Endothelial cell of umbilical vein (primary cell): ENCODE measurements around the gene SAT2. TPM values are rescaled to one million over a fixed set of nuclear protein-coding genes. Genes with fewer than 3 reads are reported as not detected.

Source experiments
- BruUV-seq: library from RNA; stranded (reverse); fragments of 400-500 nt; replicated peaks from 2 replicates; lab custom pipeline; 2021; lab: Mats Ljungman, UMichigan
- CTCF ChIA-PET: fragments of 300-600, 350-600 bp; sonication (Branson Sonifier 250); formaldehyde crosslinking; loops from one replicate; lab custom pipeline; 2021; ENCODE audit warnings: antibody characterized with exemption, inconsistent platforms; lab: Charles Lee
- POLR2A ChIA-PET: fragments of 300-600, 350-600 bp; sonication (Branson Sonifier 250); formaldehyde crosslinking; loops from one replicate; lab custom pipeline; 2021; ENCODE audit warnings: antibody characterized with exemption, inconsistent platforms; lab: Charles Lee
- DNase-seq: peaks from one replicate; pipeline ENCODE4 v3.0.0-alpha.2; 2011; ENCODE audit warnings: low read depth, low spot score
- FAIRE-seq: peaks from 2 replicates; lab custom pipeline; 2011; peaks lifted over from hg19 to GRCh38; lab: Jason Lieb, UNC
- H2AFZ ChIP-seq: 2 replicates; pipeline ENCODE4 v1.6.0; 2012; ENCODE audit warnings: low read depth, low read length, control low read depth, inconsistent platforms
- H3K27ac ChIP-seq: 2 replicates; pipeline ENCODE4 v1.5.1; 2011; ENCODE audit warnings: low read depth, mild to moderate bottlenecking, control low read depth, low read length, moderate library complexity; ENCODE audit not compliant: insufficient read depth
- H3K27me3 ChIP-seq, 2 experiments: 2 replicates each; pipeline versions ENCODE4 v1.6.0 to v1.6.1; 2011; ENCODE audit warnings: low read length in 2 of 2, mixed read lengths in 1 of 2; ENCODE audit not compliant: control insufficient read depth in 2 of 2, insufficient read depth in 2 of 2
- H3K36me3 ChIP-seq, 2 experiments: 2 replicates in 1 of 2; 3 replicates in 1 of 2; pipeline ENCODE4 v1.5.1; 2011; ENCODE audit warnings: low read length in 2 of 2, mild to moderate bottlenecking in 1 of 2, moderate library complexity in 1 of 2; ENCODE audit not compliant: control insufficient read depth in 2 of 2, insufficient read depth in 2 of 2; ENCODE audit errors: extremely low read depth in 1 of 2
- H3K4me1 ChIP-seq: 3 replicates; pipeline ENCODE4 v1.5.1; 2011; ENCODE audit warnings: mild to moderate bottlenecking, low read length; ENCODE audit not compliant: control insufficient read depth, insufficient read depth; ENCODE audit errors: extremely low read depth
- H3K4me2 ChIP-seq: 2 replicates; pipeline ENCODE4 v1.6.1; 2011; ENCODE audit warnings: low read length, control low read depth, mixed read lengths; ENCODE audit not compliant: insufficient read depth
- H3K4me3 ChIP-seq, 3 experiments: fragments of 200-600 bp in 1 of 3; sonication (generic), shearing (Covaris generic) in 1 of 3; replicated peaks in 1 of 3; 2 replicates each; pipeline ENCODE4 v1.5.1; 2011 to 2016; ENCODE audit warnings: control low read depth in 3 of 3, low read length in 3 of 3, mild to moderate bottlenecking in 2 of 3, inconsistent platforms in 1 of 3, low read depth in 1 of 3, moderate library complexity in 1 of 3; ENCODE audit not compliant: insufficient read depth in 1 of 3
- H3K79me2 ChIP-seq: 2 replicates; pipeline ENCODE4 v1.6.0; 2012; ENCODE audit warnings: low read length, inconsistent platforms; ENCODE audit not compliant: control insufficient read depth, insufficient read depth
- H3K9ac ChIP-seq: replicated peaks from 2 replicates; pipeline ENCODE3; 2011; ENCODE audit warnings: low read length, control low read depth; ENCODE audit not compliant: insufficient read depth; ENCODE audit errors: extremely low read depth
- H3K9me1 ChIP-seq: replicated peaks from 3 replicates; pipeline ENCODE4 v1.6.0; 2011; ENCODE audit warnings: mild to moderate bottlenecking, low read length; ENCODE audit not compliant: control insufficient read depth, insufficient read depth; ENCODE audit errors: extremely low read depth
- H3K9me3 ChIP-seq: replicated peaks from 2 replicates; pipeline ENCODE4 v1.5.1; 2012; ENCODE audit warnings: low read length, inconsistent platforms; ENCODE audit not compliant: control insufficient read depth, insufficient read depth
- H4K20me1 ChIP-seq: replicated peaks from 2 replicates; pipeline ENCODE3; 2011; ENCODE audit warnings: mild to moderate bottlenecking, low read length; ENCODE audit not compliant: control insufficient read depth, insufficient read depth; ENCODE audit errors: extremely low read depth
- EZH2 ChIP-seq: IDR thresholded peaks from 2 replicates; pipeline ENCODE4 v1.6.1; 2012; ENCODE audit warnings: borderline replicate concordance, low read depth, mild to moderate bottlenecking, moderate library complexity, low read length, inconsistent platforms; ENCODE audit not compliant: severe bottlenecking
- FOS ChIP-seq: IDR thresholded peaks from 2 replicates; pipeline ENCODE4 v1.6.1; 2011; ENCODE audit warnings: mild to moderate bottlenecking, low read length, moderate library complexity, borderline replicate concordance; ENCODE audit not compliant: insufficient read depth
- GATA2 ChIP-seq: IDR thresholded peaks from 2 replicates; pipeline ENCODE4 v1.7.0; 2011; ENCODE audit warnings: low read depth, mild to moderate bottlenecking, moderate library complexity, mixed read lengths, low read length; ENCODE audit not compliant: insufficient read length, insufficient read depth
- JUN ChIP-seq: IDR thresholded peaks from 2 replicates; pipeline ENCODE4 v1.6.1; 2011; ENCODE audit warnings: borderline replicate concordance, low read depth; ENCODE audit not compliant: insufficient read length, insufficient read depth
- MYC ChIP-seq: IDR thresholded peaks from one replicate; pipeline ENCODE4 v1.6.1; 2011; ENCODE audit warnings: mild to moderate bottlenecking, low read depth, low read length
- POLR2A ChIP-seq: IDR thresholded peaks from 2 replicates; pipeline ENCODE4 v1.6.1; 2012; ENCODE audit warnings: low read depth, mild to moderate bottlenecking, control low read depth, low read length
- POLR2AphosphoS5 ChIP-seq: IDR thresholded peaks from 2 replicates; pipeline ENCODE4 v1.6.1; 2012; ENCODE audit warnings: low read depth, mild to moderate bottlenecking, control low read depth, low read length, moderate library complexity; ENCODE audit not compliant: insufficient read depth
- dilution Hi-C: fragments of 300-500 bp; cut with MboI; formaldehyde crosslinking; loops from one replicate; pipeline ENCODE4 v1.15.0; 2019; ENCODE audit warnings: low sequenced_read_pairs; ENCODE audit not compliant: extremely low pct_ligation_motif_present
- intact Hi-C: fragments of 100-400 bp; cut with micrococcal nuclease; formaldehyde crosslinking; loops from one replicate; pipeline ENCODE4 v1.10.0; 2022
- polyA plus RNA-seq, 4 experiments: library from polyadenylated mRNA; depleted of rRNA in 3 of 4; stranded (reverse) in 3 of 4; unstranded in 1 of 4; fragments of >200 nt; gene quantifications; 2 replicates each; pipeline versions ENCODE4 v1.2.1 to v1.2.3, GENCODE V29; 2011 to 2012; ENCODE audit warnings: missing spikeins in 1 of 4
- total RNA-seq: library from RNA; stranded (reverse); gene quantifications from 2 replicates; pipeline ENCODE4 v1.2.3, GENCODE V29; 2021
- TF ChIP-seq, protein P1 (sequence below): IDR thresholded peaks from 2 replicates; pipeline ENCODE4 v1.6.1; 2011; ENCODE audit not compliant: insufficient read depth, insufficient read length
- TF ChIP-seq, protein P2 (sequence below), 2 donors: IDR thresholded peaks; 1 replicate in 1 of 2; 2 replicates in 1 of 2; pipeline ENCODE4 v1.5.1; 2011; ENCODE audit warnings: low read length in 2 of 2, mild to moderate bottlenecking in 2 of 2, moderate library complexity in 2 of 2, control low read depth in 1 of 2, inconsistent platforms in 1 of 2, low read depth in 1 of 2; ENCODE audit not compliant: insufficient read depth in 1 of 2; ENCODE audit errors: extremely low read depth in 1 of 2

SAT2 gene
- total and polyA plus RNA-seq, 2 donors (not counting 3 experiments of a cell fraction or from before 2014, with no cell fraction given): 38.0 to 51.8 TPM

DNA sequence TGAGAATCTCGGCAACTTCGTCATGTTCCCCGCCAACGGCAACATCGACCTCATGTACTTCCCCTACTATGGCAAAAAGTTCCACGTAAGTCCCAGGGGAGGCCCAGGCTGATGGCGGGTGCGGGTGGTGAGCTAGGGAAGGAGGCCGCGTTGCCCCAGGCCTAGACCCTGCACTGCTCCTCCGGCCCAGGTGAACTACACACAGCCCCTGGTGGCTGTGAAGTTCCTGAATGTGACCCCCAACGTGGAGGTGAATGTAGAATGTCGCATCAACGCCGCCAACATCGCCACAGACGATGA, 27.9 kb upstream of the SAT2 start:
- no TSS peak for BruUV-seq
- dilution Hi-C loops: no loop called here
- no peak overlapping the region for H3K4me2 ChIP-seq
- intact Hi-C loops: no loop called here
- no peak overlapping the region for H2AFZ ChIP-seq
- H3K79me2 ChIP-seq: no peaks in the 10 kb centered on the region
- CTCF ChIA-PET: no interaction called here
- H3K36me3 ChIP-seq: no peaks in the 10 kb centered on the region
- no peaks in the 10 kb centered on the region for H4K20me1 ChIP-seq
- no peak overlapping the region for H3K9ac ChIP-seq
- H3K9me1 ChIP-seq: no peaks in the 10 kb centered on the region
- FAIRE-seq (no peak), DNase-seq (no peak)
- POLR2A ChIA-PET: no interaction called here
- no peak overlapping the region for H3K27ac ChIP-seq
- peaks cover 24 to 38% of the 10 kb centered on the region in 2 experiments for H3K27me3 ChIP-seq
- no peak overlapping the region for H3K4me3 ChIP-seq
- TF ChIP-seq EZH2: no peak
- H3K9me3 ChIP-seq: no peaks in the 10 kb centered on the region
- no peaks in the 10 kb centered on the region for H3K4me1 ChIP-seq

DNA sequence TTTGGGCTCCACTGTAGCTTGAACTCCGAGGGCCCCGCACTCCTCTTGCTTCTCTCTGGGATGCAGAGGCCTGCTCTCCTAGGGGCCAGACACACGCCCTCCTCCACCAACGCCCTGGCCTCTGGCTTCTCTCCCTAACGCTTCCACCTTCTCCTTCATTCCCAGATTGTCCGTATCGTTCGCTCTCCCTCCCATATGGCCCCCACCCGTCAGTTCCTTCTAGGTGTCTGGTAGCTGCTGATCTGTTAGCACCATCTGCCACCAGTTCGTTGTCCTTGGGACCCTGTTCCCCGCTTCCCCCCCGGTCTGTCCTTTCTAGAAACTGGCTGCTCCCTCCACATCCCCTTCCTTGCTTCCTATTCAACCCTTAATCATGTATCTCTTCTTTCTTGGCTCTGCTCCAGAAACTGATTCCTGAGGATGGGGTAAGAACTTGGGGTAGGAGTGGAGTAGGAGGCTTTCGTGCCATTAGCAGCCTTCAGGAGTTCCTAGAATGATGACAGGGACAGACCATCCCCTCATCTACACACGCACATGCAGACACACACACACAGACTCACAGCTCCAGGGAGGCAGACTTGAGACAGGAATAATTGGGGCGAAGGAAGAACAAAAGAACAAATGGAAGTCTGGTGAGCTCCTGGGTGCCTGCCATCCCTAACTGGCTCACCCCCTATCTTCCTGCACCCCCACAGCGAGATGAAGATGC, 27.4 kb upstream of the SAT2 start:
- no peaks in the 10 kb centered on the region for H3K4me1 ChIP-seq
- CTCF ChIA-PET: interaction anchor here (0.7 kb wide), 1 partner anchor 32 kb away, joined by 3 read pairs; the partner anchor contains the start of gene TP53
- no peaks in the 10 kb centered on the region for H3K79me2 ChIP-seq
- DNase-seq (no peak), FAIRE-seq (no peak)
- no peaks in the 10 kb centered on the region for H3K9me1 ChIP-seq
- BruUV-seq: no TSS peak
- POLR2A ChIA-PET: no interaction called here
- no peak for TF ChIP-seq EZH2
- no peak for TF ChIP-seq JUN
- TF ChIP-seq MYC: no peak
- TF ChIP-seq, protein P1, sequence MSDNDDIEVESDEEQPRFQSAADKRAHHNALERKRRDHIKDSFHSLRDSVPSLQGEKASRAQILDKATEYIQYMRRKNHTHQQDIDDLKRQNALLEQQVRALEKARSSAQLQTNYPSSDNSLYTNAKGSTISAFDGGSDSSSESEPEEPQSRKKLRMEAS: no peak
- TF ChIP-seq POLR2A: no peak
- TF ChIP-seq, protein P2, sequence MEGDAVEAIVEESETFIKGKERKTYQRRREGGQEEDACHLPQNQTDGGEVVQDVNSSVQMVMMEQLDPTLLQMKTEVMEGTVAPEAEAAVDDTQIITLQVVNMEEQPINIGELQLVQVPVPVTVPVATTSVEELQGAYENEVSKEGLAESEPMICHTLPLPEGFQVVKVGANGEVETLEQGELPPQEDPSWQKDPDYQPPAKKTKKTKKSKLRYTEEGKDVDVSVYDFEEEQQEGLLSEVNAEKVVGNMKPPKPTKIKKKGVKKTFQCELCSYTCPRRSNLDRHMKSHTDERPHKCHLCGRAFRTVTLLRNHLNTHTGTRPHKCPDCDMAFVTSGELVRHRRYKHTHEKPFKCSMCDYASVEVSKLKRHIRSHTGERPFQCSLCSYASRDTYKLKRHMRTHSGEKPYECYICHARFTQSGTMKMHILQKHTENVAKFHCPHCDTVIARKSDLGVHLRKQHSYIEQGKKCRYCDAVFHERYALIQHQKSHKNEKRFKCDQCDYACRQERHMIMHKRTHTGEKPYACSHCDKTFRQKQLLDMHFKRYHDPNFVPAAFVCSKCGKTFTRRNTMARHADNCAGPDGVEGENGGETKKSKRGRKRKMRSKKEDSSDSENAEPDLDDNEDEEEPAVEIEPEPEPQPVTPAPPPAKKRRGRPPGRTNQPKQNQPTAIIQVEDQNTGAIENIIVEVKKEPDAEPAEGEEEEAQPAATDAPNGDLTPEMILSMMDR (IDR thresholded peaks at IDR 0.05; ENCODE audit: extremely low read depth in 1 of 2, insufficient read depth in 1 of 2, low read depth in 1 of 2, low read length in 2 of 2): no peak
- TF ChIP-seq POLR2AphosphoS5: no peak
- no peak for TF ChIP-seq GATA2
- TF ChIP-seq FOS: no peak
- peaks cover 29 to 43% of the 10 kb centered on the region in 2 experiments for H3K27me3 ChIP-seq
- no peaks in the 10 kb centered on the region for H4K20me1 ChIP-seq
- no peak overlapping the region for H3K27ac ChIP-seq
- no peak overlapping the region for H2AFZ ChIP-seq
- no peak overlapping the region for H3K4me3 ChIP-seq
- no peaks in the 10 kb centered on the region for H3K9me3 ChIP-seq
- no peaks in the 10 kb centered on the region for H3K36me3 ChIP-seq
- dilution Hi-C loops (no loop called here), intact Hi-C loops (no loop called here)
- H3K4me2 ChIP-seq: no peak overlapping the region
- no peak overlapping the region for H3K9ac ChIP-seq
